ENCODE data around the gene NAE1.

DNA sequence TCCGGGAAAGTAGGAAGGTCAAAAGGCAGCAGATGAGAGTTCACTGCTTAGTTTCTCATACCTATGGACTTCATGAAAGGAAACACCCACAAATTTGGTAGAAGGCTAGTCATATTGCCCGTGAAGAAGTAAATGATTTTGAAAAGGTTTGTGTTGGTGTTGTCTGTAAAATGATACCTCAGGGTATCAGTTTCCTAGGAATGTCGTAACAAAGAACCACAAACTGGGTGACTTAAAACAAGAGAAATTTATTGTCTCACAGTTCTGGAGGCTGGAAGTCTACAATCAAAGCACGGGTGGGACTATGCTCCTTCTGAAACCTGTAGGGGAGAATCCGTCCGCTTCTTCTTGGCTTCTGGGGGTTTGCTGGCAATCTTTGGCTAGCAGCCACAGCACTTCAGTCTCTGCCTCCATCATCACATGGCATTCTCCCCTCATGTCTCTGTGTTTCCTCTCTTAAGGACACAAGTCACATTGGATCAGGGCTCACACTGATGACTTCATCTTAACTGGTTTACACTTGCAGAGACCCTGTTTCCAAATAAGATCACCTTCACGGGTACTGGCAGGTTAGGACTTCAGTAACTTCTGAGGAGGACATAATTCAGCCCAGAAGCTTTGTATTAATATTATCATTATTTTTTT is 2.0 kb upstream of the NAE1 start:
- TF ChIP-seq EP300 (IDR thresholded peaks at IDR 0.05; ENCODE audit: borderline replicate concordance) (no peak), RAD21 (IDR thresholded peaks at IDR 0.05; ENCODE audit: low read depth) (no peak), TAF1 (IDR thresholded peaks at IDR 0.05; ENCODE audit: low read depth) (no peak), CEBPB (IDR thresholded peaks at IDR 0.05) (no peak), CREB1 (IDR thresholded peaks at IDR 0.05; ENCODE audit: low read depth) (no peak)
- TF ChIP-seq, protein P1, sequence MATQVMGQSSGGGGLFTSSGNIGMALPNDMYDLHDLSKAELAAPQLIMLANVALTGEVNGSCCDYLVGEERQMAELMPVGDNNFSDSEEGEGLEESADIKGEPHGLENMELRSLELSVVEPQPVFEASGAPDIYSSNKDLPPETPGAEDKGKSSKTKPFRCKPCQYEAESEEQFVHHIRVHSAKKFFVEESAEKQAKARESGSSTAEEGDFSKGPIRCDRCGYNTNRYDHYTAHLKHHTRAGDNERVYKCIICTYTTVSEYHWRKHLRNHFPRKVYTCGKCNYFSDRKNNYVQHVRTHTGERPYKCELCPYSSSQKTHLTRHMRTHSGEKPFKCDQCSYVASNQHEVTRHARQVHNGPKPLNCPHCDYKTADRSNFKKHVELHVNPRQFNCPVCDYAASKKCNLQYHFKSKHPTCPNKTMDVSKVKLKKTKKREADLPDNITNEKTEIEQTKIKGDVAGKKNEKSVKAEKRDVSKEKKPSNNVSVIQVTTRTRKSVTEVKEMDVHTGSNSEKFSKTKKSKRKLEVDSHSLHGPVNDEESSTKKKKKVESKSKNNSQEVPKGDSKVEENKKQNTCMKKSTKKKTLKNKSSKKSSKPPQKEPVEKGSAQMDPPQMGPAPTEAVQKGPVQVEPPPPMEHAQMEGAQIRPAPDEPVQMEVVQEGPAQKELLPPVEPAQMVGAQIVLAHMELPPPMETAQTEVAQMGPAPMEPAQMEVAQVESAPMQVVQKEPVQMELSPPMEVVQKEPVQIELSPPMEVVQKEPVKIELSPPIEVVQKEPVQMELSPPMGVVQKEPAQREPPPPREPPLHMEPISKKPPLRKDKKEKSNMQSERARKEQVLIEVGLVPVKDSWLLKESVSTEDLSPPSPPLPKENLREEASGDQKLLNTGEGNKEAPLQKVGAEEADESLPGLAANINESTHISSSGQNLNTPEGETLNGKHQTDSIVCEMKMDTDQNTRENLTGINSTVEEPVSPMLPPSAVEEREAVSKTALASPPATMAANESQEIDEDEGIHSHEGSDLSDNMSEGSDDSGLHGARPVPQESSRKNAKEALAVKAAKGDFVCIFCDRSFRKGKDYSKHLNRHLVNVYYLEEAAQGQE (IDR thresholded peaks at IDR 0.05; ENCODE audit: low read depth), result no peak
- TF ChIP-seq, protein P2, sequence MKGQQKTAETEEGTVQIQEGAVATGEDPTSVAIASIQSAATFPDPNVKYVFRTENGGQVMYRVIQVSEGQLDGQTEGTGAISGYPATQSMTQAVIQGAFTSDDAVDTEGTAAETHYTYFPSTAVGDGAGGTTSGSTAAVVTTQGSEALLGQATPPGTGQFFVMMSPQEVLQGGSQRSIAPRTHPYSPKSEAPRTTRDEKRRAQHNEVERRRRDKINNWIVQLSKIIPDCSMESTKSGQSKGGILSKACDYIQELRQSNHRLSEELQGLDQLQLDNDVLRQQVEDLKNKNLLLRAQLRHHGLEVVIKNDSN (IDR thresholded peaks at IDR 0.05), result no peak

All from Ishikawa (cell line).